GM21526 (cell line): Measurements from ENCODE around the gene ITPK1.

Source experiments
- ATAC-seq: cut with Tn5 transposase; IDR thresholded peaks from one replicate; pipeline ENCODE4 v1.9.1; 2021; ENCODE audit warnings: moderate library complexity; ENCODE audit not compliant: unreplicated experiment, low FRiP score

The ITPK1 gene

DNA sequence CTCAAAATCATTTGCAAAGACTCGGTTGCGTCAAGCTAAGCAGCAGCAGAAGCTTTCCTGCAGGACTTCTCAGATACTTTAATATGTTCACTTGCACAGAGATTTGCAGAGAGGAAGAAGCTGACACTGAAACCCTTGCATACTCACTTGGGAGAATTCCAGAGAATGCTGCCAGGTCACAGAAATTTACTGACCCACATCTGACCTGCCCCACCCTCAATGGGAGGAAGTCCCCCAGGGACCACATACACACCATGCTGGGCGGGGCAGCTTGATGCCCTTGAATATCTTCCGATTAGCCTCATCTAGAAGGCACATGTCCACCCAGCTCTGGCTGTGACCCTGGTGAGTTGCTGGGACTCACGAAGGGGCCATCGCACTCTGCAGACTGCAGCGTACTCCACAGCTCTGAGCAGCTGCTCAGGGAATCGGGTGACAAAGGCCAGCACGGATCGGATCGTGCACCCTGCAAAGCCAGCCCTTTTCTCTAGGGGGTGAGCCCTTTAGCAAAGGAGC is 83.2 kb downstream of the ITPK1 start:
- no peak for ATAC-seq

DNA sequence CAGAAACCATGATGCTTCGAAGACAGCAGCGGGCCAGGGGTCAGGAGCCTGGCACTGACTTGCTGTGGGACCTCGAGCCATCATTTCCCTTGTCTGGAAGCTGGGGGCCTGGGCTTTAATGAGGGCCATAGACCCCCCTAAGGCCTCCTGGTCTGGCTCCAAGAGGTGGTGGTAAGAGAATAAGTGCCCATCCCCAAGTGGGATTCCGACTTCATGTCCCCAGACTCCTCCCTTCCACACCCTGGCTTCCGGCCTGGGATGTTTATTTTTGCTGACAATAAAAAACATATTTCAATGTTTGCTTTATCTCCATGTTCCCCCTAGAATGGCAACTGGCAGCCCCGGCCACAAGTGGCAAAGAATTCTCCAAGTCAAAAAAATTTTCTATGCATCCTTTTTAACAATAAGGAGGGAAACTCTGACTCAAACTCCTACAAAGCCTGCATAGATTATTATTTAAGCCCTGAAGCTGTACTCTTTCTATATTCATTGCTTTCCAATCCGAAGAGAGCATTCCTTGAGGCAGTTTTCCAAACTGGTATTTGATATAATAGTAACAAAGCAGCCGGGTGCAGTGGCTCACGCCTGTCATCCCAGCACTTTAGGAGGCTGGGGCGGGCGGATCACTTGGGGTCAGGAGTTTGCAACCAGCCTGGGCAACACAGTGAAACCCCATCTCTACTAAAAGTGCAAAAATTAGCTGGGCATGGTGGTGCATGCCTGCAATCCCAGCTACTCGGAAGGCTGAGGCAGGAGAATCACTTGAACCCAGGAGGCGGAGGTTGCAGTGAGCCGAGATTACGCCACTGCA is 84.0 kb downstream of the ITPK1 start:
- no peak for ATAC-seq

DNA sequence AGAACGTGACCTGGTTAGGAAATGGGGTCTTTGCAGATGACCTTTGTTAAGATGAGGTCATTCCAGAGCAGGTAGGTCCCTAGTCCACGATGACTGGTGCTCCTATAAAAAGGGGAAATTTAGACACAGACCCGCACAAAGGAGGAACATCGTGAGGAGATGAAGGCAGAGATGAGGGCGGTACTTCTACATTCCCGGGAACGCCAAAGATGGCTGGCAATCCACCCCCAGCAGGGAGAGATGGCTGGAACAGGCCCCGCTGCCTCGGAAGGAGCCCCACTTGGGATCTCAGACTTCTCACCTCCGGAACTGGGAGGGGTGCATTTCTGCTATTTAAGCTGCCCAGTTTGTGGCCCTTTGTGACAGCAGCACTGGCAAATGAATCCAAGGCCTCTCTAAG is 85.0 kb downstream of the ITPK1 start:
- ATAC-seq = no peak

DNA sequence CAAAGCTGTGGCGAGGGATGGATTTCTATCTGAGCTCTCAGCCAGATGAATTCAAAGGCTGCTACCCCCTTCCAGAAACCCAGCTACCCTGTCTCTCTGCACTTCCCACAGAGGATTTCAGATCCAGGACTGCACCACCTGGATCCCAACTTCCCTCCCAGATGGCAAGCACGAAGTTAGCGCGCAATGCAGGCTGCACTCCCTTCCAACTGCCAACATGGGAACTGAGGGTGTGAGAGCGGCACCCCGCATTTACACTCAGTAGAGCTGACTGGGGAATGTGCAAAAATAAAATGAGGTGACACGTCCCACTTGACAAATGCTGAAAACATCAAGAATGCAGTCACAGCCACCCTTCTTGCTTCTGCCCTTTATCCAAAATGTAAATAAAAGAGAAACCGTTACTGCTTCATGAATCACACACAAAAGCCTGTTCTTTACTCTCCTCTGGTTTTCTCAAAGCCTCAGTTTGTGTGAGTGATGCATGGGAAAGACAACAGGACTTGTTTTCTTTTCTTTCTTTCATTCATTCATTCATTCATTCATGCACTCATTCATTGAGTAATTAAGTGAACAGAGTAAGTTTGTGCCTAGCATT is 85.7 kb downstream of the ITPK1 start:
- no peak for ATAC-seq

DNA sequence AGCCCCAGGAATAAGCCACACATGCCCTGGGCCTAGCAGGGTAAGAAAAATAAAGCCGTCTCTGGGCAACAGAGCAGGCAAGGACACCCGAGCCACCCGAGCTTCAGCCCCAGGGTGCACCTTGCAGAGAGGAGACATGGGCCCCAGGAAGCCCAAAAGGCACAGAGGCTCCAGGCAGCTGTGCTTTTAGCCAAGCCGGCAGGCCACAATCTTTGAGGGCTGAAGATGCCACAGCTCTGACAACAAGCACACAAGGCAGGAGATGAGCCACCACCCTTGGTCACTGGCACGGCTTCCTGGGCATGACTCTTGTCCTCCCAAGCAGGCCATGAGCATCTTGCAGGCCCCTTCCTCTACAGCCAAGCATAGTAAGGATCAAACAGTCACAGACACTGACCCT is 86.3 kb downstream of the ITPK1 start:
- no peak for ATAC-seq

DNA sequence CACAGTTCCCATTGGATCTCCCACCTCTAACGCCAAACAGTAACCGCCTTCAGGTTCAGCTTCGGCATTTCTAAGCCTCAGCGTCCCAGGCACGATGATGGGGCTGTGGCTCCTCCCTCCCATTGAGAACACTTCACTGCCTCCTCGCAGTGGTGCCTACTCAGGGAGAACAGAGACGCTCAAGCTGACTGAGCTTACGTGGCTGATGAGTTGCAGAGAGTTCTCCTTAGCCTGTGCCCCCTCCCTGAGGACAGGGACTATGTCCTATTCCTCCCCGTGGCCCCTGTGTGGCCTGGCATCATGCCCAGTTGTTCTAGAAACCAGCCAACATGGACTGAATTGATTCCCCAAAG is 87.0 kb downstream of the ITPK1 start:
- no peak for ATAC-seq

DNA sequence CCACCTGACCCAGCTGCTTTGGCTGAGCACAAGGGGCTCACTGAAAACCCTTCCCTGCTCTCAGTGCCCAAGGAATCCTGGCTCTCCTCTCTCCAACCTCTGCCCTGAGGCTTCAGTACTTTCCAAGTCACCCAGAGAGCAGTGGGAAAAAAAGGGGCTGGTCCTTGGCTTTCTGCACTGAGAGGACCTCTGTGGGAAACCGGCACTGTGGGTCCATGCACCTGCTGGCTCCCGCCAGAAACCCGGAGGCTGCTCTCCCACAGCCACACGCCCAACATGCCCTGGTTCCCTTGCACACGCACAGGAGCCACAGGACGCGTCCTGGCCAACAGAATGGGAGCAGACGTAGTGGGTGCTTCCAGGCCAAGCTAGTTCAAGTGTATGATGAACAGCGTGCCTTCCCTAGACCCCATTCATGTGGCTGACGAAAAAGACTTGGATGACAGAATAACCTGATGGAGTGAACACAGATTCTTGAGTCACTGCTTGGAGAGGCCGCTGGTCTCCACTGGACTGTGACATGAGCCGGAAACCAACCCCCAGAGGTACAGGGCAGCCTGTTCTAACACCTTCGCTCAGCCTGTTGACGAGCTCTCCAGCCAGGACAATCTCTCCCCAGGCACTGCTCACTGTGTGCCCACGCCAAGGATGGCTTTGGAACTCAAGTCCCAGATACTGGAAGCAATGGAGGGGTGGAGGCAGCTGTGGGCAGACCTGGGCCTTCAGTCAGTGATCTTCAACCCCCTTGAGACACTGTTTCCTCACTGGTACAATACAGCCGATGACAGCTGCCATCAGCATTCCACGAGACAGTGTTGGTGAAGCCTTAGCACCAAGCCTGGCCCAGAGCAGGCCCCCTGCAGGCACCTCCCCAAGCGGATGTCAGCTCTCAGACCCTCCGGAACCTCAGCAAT is 87.7 kb downstream of the ITPK1 start:
- no peak for ATAC-seq

DNA sequence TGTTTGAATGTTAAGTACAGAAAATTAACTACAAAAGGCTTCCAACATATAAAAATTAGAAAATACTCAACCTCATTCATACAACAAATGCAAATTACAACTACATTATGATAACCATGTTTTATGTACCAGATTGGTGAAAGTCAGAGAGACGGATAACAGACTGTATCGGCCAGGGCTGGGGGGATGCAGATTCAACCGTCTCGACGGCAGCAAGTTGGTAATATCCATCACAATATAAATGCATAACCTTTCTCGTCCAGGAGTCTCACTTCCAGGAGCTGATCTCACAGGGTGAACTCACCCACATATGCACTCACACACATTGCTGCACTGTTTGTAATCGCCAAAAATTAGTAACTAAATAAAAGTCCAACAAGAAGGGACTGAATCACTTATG is 89.4 kb downstream of the ITPK1 start:
- ATAC-seq = no peak

DNA sequence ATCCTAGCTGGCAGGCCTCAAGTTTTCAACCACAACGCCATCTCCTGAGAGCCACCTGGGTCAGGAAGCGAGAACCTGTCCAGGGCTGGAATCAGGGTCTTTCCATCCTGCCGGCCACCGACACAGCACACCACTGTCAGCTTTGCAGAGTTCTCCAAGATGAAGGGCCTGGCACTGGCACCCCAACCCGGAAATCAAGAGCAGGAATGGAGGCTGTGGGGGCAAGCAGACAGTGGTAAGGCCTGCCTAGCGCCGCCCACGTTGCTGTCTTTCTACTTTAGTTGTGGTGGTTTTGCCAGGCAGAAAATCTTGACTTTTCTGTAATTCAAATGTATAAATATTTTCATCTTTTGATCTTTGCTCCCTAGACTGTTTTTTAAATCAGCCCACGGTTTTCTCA is 90.7 kb downstream of the ITPK1 start:
- ATAC-seq = no peak

DNA sequence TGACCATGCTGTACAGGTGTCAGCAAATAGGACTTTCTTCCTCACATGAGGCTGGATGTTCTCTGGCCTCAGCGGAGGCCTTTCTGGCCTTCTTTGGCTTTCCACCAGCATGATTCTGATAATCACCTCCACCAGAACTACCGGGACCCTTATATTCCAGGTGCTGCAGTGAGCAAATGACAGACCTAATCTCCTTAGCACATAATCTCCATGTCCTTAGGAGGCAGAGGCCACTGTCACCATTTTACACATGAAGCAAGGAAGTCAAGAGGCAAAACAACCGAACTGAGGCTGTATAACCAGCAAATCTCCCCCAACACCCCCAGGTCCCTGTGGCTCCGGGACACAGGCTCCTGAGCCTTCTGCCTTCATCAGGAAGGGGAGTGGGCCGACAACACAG is 91.2 kb downstream of the ITPK1 start:
- no peak for ATAC-seq

DNA sequence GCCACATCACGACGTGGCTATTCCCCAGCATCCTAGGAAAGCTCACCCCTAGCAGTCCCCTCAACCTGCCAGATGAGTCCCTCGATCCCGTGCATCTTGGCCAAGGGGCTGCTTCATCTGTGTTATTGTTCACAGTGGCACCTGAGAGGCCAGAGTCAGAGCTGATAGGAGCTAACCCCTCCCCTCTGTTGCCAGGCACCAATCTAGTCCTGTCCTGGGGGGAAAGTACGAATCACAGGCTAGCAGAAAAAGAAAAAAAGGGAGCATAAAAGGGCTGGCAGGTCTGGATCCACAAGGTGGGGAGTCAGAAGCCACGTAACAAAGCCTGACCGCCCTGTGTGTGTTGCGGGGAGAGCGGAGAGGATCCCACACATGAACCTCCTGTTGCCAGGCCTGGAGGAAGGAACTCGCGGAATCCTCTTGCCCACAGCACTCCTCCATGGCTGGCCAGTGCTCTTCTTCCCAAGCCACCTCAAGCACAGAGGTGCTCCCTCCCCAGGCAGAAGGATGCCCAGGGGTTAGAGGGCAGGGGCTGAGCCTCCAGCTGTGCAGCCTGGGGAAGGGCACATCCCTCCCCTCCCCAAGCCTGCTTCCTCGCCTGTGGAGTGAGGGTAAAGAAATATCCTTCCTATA is 91.8 kb downstream of the ITPK1 start:
- ATAC-seq = no peak

DNA sequence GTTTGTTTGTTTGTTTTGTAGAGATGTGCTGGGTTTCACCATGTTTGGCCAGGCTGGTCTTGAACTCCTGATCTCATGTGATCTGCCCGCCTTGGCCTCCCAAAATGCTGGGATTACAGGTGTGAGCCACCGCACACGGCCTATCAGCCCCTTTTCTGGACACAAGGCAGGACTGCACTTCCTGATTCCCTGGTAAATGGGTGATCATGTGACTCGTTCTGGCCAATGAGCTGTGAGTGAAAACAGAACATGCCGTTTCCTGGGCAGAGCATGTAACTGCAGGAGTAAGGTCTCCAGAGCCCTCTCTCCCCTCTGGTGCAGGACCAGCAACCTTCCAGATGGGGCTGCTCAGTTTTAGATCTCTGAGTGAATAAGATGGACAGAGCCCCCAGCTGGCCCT is 92.7 kb downstream of the ITPK1 start:
- no peak for ATAC-seq

DNA sequence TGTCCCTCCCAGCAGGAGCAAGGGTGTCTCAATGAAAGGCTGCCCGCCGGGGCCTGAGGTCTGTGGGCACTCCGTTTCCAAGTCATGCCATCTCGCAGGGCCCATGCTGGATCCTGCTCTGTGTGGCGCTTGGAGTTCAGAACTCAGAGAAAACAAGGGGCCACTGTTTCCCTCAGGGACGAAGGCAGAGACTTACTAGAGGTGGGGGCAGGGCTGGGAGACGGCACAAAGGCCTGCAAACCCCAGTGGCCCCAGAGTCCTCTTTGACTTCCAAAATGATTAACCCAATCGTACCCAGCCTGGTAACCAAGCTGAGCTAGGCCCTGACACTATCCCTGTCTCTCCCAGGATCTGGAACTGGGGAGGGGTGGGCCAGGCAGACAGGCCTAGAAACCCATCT is 95.8 kb downstream of the ITPK1 start:
- ATAC-seq = no peak

DNA sequence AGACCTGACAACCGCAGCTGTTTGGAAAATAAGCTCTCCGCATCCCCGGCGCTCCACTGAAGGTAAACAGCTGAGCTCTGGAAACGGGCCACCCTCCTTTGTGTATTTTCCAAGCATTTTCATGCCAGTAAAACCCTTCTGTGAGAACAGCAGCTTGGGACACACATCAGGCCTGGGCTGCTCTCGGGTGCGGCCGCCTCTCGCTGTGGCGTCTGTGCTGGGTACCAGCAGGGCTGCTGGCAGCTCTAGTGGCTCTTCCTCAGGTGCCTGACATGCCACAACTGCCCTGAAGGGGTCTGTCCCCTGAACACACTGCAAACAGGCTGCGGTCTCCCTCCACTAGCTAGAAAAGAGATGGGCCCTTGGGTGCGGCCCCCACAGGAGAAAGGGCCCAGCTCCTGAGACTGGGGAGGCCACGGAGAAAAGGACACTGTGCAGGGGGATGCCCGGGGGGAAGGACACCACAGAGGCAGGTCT is 96.3 kb downstream of the ITPK1 start:
- no peak for ATAC-seq

DNA sequence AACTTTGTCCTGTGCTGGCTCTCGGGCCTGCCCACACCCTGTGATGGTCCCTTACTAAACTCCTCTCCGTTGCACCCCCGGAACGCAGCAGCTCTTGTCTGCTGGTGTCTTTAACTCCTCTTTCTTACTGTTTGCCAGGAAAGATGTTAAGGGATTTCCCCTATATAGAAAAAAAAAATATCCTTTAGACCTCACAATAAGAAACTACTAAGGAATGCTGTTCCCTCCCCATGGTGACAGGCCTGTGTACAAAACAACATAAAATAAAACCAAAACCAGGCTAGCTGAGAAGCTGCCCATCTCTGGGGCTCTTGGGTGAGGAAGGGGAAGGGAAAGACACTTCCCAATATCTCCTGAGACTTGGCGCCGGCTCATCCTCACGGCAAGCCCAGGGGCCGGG is 97.4 kb downstream of the ITPK1 start:
- no peak for ATAC-seq

DNA sequence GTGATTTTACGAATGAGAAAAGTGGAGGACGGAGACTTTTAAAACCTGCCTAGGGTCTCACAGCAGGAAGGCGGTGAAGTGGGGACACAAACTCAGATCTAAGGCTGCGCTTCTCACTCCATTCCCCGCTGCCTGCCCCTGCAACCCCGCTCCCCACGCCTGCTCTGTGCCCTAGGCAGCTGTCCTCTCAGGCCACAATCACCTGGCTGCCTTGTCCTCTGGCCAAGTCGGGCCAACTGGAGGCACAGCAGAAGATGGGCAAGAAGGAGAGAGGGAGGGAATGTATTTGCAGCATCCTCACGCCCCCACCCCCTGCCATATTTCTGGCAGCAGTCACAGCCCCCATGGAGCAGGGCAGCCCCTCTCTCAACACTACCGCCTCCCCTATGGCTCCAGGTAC is 97.8 kb downstream of the ITPK1 start:
- no peak for ATAC-seq

DNA sequence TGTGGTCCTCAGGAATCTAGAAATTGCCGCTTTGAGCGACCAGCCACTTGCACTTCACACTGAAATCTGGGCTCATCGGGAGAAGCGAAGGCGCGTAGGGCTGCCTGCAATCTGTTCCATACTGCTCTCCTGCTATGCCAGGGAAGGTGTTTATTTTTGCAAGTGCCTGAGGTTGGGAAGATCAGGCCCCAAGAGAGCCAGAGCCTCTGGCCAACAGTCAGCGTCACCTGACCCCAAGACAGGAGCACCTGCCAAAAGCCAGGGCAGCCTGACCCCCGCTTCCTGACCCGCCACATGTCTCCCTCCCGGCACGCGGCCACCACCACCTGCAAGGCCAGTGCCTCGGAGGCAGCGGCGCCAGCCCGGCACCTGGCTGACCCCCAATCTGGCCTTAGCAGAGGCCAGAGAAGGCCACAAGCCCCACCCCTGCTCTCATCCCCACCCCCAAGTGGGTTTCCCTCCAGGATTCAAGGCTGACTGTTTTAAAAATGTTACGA is 98.4 kb downstream of the ITPK1 start:
- no peak for ATAC-seq

DNA sequence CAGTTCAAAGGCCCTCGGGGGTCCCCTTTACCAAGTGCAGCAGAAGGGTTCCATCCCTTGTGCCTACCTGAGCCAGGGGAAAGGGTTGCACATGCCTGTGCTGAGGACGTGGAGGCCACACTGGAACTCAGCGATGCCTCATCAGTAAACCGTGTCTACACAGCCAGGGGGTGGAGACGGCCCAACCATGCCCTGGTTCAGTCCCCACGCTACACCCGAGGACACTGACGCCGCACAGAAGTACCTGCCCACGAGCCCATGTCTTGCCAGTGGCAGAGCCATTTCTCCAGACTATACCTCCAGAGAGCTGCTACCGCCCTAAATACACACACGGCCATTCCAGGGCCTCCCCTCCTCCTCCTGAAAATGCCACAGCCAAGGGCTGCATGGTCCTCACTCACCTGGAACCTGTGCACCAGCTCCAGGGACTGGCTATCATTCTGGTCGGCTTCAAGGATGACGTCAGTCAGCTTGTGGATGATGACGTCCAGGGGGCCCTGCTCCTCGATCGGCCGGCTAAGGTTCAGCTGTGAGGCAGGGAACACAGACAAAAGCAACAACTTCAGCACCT is 99.4 kb downstream of the ITPK1 start:
- ATAC-seq = no peak

DNA sequence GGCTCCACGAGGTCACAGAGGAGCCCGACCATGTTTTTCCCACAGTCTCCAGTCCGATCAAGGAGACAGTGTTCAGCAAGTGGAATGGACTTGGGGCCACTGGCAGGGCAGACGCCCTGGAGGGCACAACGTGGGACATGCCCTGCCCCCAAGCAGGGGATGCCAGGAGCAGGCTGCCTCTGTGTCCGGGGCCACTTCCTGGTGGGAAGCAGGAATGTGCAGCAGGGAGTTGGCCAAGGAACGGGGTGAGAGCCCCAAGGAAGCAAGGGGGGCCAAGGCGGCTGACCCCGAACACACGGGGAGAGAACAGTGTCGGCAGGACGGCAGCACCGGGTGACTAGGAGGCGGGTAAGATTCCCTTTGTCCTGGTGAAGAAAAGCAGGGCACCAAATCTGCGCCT is 100.2 kb downstream of the ITPK1 start:
- ATAC-seq = no peak

DNA sequence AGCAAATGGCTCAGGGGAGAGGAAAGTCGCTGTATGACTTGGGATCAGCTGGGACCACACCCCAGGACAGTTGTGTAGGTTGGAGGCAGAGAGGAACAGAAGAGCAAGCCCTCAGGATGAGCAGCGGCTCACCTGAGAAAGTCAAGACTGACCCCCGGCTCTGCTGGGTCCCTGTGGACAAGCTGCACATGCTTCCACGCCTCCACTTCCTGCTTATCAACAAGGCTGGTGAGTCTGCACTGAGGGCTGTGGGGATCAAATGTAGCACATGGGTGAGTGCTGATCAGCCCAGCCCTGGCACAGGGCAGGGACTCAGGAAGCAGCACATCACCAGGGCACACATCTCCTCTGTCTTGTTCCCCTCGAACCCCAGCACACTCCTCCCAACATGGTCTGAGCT is 100.7 kb downstream of the ITPK1 start:
- ATAC-seq = no peak
